ENCODE data around the gene NANOGP8. TPM values are rescaled to one million over a fixed set of nuclear protein-coding genes. Genes with fewer than 3 reads are reported as not detected.

The NANOGP8 gene
- total RNA-seq, 1 experiment from 2014 or later, result 88.4 TPM

DNA sequence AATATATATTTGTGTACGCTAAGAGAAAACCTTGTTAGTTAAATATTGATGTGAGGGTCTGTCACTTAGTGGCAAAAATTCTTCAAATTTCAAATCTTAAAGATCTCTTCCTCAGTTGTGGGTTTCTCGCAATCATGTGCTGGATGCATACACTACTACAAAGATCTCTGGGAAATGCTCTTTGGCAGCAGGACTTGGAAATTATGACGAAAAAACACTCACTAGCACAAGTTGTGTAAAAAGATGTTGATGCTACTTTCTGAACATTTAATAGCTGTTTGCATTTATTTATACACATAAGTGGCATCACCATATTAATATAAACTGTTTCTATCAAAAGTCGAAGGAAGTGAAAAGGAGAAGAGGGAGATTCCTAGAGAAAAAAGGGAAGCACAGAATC is 10.8 kb upstream of the NANOGP8 start:
- Histone ChIP-seq H2BK12ac (ENCODE audit: insufficient read length, low read depth, low read length) (no peak overlapping the region), H2AK5ac (ENCODE audit: insufficient read length, low read length) (no peak overlapping the region), H2BK15ac (ENCODE audit: low read depth, low read length) (no peak overlapping the region), H3K56ac (ENCODE audit: insufficient read length, low read depth, low read length) (no peak overlapping the region), H4K5ac (ENCODE audit: insufficient read length, low read depth, low read length) (no peak overlapping the region), H3K9me3 (ENCODE audit: control insufficient read depth, low read depth, low read length) (no peaks in the 10 kb centered on the region), H3K23me2 (ENCODE audit: insufficient read length, low read depth, low read length, poor library complexity, severe bottlenecking) (no peaks in the 10 kb centered on the region), H3K79me2 (ENCODE audit: insufficient read depth, low read length) (no peaks in the 10 kb centered on the region), H3K4ac (ENCODE audit: low read depth, low read length) (no peak overlapping the region), H3K9ac (ENCODE audit: extremely low read depth, insufficient read length, low read length) (no peak overlapping the region), H3K4me2 (ENCODE audit: insufficient read depth, insufficient read length, low read length) (no peak overlapping the region), H3K18ac (ENCODE audit: insufficient read length, low read depth, low read length) (no peak overlapping the region), H3K4me1 (ENCODE audit: insufficient read depth, low read length) (no peaks in the 10 kb centered on the region), H3K14ac (ENCODE audit: insufficient read depth, low read length) (no peak overlapping the region), H2BK20ac (ENCODE audit: low read depth, low read length, poor library complexity, severe bottlenecking) (no peak overlapping the region), H2AFZ (ENCODE audit: low read length) (no peak overlapping the region), H2BK5ac (ENCODE audit: insufficient read length, low read length) (no peak overlapping the region), H2BK120ac (ENCODE audit: low read depth, low read length, poor library complexity, severe bottlenecking) (no peak overlapping the region), H4K91ac (ENCODE audit: insufficient read length, low read depth, low read length) (no peak overlapping the region), H4K8ac (replicated peaks; ENCODE audit: insufficient read length, low read depth, low read length) (no peak overlapping the region), H3K27me3 (ENCODE audit: insufficient read depth, low read length) (no peaks in the 10 kb centered on the region), H3K23ac (ENCODE audit: insufficient read length, low read depth, low read length) (no peak overlapping the region), H3K27ac (ENCODE audit: insufficient read length, low read depth, low read length) (no peak overlapping the region), H3K79me1 (ENCODE audit: insufficient read depth, low read depth, low read length, poor library complexity, severe bottlenecking) (no peaks in the 10 kb centered on the region), H3T11ph (ENCODE audit: low read length) (no peak overlapping the region), H4K20me1 (ENCODE audit: control insufficient read depth, insufficient read depth, insufficient read length) (no peaks in the 10 kb centered on the region)
- WGBS (ENCODE audit: extremely low coverage, insufficient read length, low lambda C conversion rate), result no CpG with 5 or more reads among the region's 4 CpGs
- peaks cover 0 to 5% (median 0%) of the 10 kb centered on the region in 3 experiments; a peak in 1 of 7 replicates for H3K36me3 Mint-ChIP-seq (ENCODE audit: insufficient read depth in 1 of 3, low read depth in 3 of 3)
- peaks cover 0 to 2% of the 10 kb centered on the region in 2 experiments; a peak in 1 of 4 replicates for H3K4me1 Mint-ChIP-seq
- H3K27ac Mint-ChIP-seq, result no peak overlapping the region
- TF ChIP-seq, protein P1, sequence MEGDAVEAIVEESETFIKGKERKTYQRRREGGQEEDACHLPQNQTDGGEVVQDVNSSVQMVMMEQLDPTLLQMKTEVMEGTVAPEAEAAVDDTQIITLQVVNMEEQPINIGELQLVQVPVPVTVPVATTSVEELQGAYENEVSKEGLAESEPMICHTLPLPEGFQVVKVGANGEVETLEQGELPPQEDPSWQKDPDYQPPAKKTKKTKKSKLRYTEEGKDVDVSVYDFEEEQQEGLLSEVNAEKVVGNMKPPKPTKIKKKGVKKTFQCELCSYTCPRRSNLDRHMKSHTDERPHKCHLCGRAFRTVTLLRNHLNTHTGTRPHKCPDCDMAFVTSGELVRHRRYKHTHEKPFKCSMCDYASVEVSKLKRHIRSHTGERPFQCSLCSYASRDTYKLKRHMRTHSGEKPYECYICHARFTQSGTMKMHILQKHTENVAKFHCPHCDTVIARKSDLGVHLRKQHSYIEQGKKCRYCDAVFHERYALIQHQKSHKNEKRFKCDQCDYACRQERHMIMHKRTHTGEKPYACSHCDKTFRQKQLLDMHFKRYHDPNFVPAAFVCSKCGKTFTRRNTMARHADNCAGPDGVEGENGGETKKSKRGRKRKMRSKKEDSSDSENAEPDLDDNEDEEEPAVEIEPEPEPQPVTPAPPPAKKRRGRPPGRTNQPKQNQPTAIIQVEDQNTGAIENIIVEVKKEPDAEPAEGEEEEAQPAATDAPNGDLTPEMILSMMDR (conservative IDR thresholded peaks at IDR 0.05), result no peak
- no peaks in the 10 kb centered on the region; a peak in 1 of 5 replicates for H3K9me3 Mint-ChIP-seq
- H3K4me3 Mint-ChIP-seq, result no peak overlapping the region
- DNase-seq, result no peak
- no peaks in the 10 kb centered on the region for H3K27me3 Mint-ChIP-seq (ENCODE audit: low read depth)
